ENCODE results near the gene FXR2. TPM values are rescaled to one million over a fixed set of nuclear protein-coding genes. Genes with fewer than 3 reads are reported as not detected.

Gene FXR2
- total and polyA plus RNA-seq, 2 experiments from 2014 or later: 10.9 to 24.4 TPM

- H3K9me2 ChIP-seq (ENCODE audit: insufficient read depth): no peaks in the 10 kb centered on the region; the same call in 1 of the 2 replicates
- Mint-ChIP-seq H3K4me1 (peaks cover 29% of the 10 kb centered on the region), H3K36me3 (ENCODE audit: low read depth) (peaks cover 26% of the 10 kb centered on the region), H3K27ac (no peak overlapping the region), H3K9me3 (no peaks in the 10 kb centered on the region; the same call in 2 of the 3 replicates), H3K27me3 (ENCODE audit: insufficient read depth, low read depth, poor library complexity) (peaks cover 33% of the 10 kb centered on the region), H3K4me3 (peak overlapping the region; percentile 84)
- H3K36me3 ChIP-seq (ENCODE audit: insufficient read depth): no peaks in the 10 kb centered on the region
- no peaks in the 10 kb centered on the region for H4K20me1 ChIP-seq (replicated peaks; ENCODE audit: insufficient read depth)
- TF ChIP-seq EZH2 (IDR thresholded peaks at IDR 0.05; ENCODE audit: low read depth, unreplicated experiment) (peak; percentile 42), NANOG (IDR thresholded peaks at IDR 0.05; ENCODE audit: borderline replicate concordance) (no peak)
- TF ChIP-seq, protein P1, sequence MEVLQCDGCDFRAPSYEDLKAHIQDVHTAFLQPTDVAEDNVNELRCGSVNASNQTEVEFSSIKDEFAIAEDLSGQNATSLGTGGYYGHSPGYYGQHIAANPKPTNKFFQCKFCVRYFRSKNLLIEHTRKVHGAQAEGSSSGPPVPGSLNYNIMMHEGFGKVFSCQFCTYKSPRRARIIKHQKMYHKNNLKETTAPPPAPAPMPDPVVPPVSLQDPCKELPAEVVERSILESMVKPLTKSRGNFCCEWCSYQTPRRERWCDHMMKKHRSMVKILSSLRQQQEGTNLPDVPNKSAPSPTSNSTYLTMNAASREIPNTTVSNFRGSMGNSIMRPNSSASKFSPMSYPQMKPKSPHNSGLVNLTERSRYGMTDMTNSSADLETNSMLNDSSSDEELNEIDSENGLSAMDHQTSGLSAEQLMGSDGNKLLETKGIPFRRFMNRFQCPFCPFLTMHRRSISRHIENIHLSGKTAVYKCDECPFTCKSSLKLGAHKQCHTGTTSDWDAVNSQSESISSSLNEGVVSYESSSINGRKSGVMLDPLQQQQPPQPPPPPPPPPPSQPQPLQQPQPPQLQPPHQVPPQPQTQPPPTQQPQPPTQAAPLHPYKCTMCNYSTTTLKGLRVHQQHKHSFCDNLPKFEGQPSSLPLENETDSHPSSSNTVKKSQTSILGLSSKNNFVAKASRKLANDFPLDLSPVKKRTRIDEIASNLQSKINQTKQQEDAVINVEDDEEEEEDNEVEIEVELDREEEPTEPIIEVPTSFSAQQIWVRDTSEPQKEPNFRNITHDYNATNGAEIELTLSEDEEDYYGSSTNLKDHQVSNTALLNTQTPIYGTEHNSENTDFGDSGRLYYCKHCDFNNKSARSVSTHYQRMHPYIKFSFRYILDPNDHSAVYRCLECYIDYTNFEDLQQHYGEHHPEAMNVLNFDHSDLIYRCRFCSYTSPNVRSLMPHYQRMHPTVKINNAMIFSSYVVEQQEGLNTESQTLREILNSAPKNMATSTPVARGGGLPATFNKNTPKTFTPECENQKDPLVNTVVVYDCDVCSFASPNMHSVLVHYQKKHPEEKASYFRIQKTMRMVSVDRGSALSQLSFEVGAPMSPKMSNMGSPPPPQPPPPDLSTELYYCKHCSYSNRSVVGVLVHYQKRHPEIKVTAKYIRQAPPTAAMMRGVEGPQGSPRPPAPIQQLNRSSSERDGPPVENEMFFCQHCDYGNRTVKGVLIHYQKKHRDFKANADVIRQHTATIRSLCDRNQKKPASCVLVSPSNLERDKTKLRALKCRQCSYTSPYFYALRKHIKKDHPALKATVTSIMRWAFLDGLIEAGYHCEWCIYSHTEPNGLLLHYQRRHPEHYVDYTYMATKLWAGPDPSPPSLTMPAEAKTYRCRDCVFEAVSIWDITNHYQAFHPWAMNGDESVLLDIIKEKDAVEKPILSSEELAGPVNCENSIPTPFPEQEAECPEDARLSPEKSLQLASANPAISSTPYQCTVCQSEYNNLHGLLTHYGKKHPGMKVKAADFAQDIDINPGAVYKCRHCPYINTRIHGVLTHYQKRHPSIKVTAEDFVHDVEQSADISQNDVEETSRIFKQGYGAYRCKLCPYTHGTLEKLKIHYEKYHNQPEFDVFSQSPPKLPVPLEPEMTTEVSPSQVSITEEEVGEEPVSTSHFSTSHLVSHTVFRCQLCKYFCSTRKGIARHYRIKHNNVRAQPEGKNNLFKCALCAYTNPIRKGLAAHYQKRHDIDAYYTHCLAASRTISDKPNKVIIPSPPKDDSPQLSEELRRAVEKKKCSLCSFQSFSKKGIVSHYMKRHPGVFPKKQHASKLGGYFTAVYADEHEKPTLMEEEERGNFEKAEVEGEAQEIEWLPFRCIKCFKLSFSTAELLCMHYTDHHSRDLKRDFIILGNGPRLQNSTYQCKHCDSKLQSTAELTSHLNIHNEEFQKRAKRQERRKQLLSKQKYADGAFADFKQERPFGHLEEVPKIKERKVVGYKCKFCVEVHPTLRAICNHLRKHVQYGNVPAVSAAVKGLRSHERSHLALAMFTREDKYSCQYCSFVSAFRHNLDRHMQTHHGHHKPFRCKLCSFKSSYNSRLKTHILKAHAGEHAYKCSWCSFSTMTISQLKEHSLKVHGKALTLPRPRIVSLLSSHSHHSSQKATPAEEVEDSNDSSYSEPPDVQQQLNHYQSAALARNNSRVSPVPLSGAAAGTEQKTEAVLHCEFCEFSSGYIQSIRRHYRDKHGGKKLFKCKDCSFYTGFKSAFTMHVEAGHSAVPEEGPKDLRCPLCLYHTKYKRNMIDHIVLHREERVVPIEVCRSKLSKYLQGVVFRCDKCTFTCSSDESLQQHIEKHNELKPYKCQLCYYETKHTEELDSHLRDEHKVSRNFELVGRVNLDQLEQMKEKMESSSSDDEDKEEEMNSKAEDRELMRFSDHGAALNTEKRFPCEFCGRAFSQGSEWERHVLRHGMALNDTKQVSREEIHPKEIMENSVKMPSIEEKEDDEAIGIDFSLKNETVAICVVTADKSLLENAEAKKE (CRISPR knock-in tag; IDR thresholded peaks at IDR 0.05): no peak
- peaks cover 14% of the 10 kb centered on the region for H3K4me1 ChIP-seq (ENCODE audit: insufficient read depth)
- H3K27me3 ChIP-seq (ENCODE audit: insufficient read depth): peaks cover 31% of the 10 kb centered on the region
- no peak overlapping the region for H3K27ac ChIP-seq (ENCODE audit: low read depth)
- peaks cover 5% of the 10 kb centered on the region for H3F3A ChIP-seq (replicated peaks; ENCODE audit: low read depth)
- no peaks in the 10 kb centered on the region for H3K79me2 ChIP-seq (replicated peaks; ENCODE audit: insufficient read depth)
- ATAC-seq (no peak), DNase-seq (ENCODE audit: low spot score) (peak; percentile 37)
- peak overlapping the region; percentile 86 for H2AFZ ChIP-seq
- H3K4me2 ChIP-seq: peak overlapping the region; percentile 99
- H3K4me3 ChIP-seq: peak overlapping the region; percentile 90
Measured at GRCh38 chr17:7651097-7651664, 36.5 kb upstream of the FXR2 start.

- peak within 1 kb of the TSS; percentile 84 for H3K4me3 Mint-ChIP-seq
- peak; percentile 92 for ATAC-seq
- DNase-seq (ENCODE audit: low spot score): peak; percentile 99
- TF ChIP-seq ZNF114 (CRISPR knock-in tag; IDR thresholded peaks at IDR 0.05) (peak; percentile 96; the same call in 1 of the 2 replicates), POLR2AphosphoS5 (IDR thresholded peaks at IDR 0.05; ENCODE audit: low read depth) (peak; percentile 72), EZH2phosphoT487 (IDR thresholded peaks at IDR 0.05; ENCODE audit: unreplicated experiment) (no peak), CREB1 (CRISPR knock-in tag; IDR thresholded peaks at IDR 0.05; ENCODE audit: low read depth) (no peak), EZH2 (IDR thresholded peaks at IDR 0.05; ENCODE audit: low read depth, unreplicated experiment) (no peak)
Measured at GRCh38 chr17:7650509-7651096, 35.9 kb upstream of the FXR2 start, which contains the start of gene ATP1B2. ATP1B2 (plus strand) TSS chr17:7650926; CDS start chr17:7651519, 593 bp downstream.

More at GRCh38 chr17:7650509-7651096, 35.9 kb upstream of the FXR2 start, which contains the start of gene ATP1B2:
- Mint-ChIP-seq H3K27ac (no peak within 1 kb of the TSS), H3K36me3 (ENCODE audit: low read depth) (peaks cover 22% of the 10 kb centered on the region), H3K9me3 (no peaks in the 10 kb centered on the region), H3K4me1 (peaks cover 23% of the 10 kb centered on the region), H3K27me3 (ENCODE audit: insufficient read depth, low read depth, poor library complexity) (peaks cover 30% of the 10 kb centered on the region)
- peaks cover 11% of the 10 kb centered on the region; the same call in 1 of the 2 replicates for H3K4me1 ChIP-seq (ENCODE audit: insufficient read depth)
- H3K36me3 ChIP-seq (ENCODE audit: insufficient read depth): no peaks in the 10 kb centered on the region
- 0 out of 2 replicates have a peak, but pooled peaks cover 4% of the 10 kb centered on the region for H3F3A ChIP-seq (replicated peaks; ENCODE audit: low read depth)
- peak within 1 kb of the TSS; percentile 99 for H3K4me2 ChIP-seq
- H3K79me2 ChIP-seq (replicated peaks; ENCODE audit: insufficient read depth): no peaks in the 10 kb centered on the region
- peaks cover 31% of the 10 kb centered on the region for H3K27me3 ChIP-seq (ENCODE audit: insufficient read depth)
- no peaks in the 10 kb centered on the region; the same call in 1 of the 2 replicates for H3K9me2 ChIP-seq (ENCODE audit: insufficient read depth)
- H3K4me3 ChIP-seq: peak within 1 kb of the TSS; percentile 90
- no peaks in the 10 kb centered on the region for H4K20me1 ChIP-seq (replicated peaks; ENCODE audit: insufficient read depth)
- no peak within 1 kb of the TSS for H3K27ac ChIP-seq (ENCODE audit: low read depth)
- H2AFZ ChIP-seq: peak within 1 kb of the TSS; percentile 86
